Measurements from ENCODE around the gene CDH12. TPM values are rescaled to one million over a fixed set of nuclear protein-coding genes. Genes with fewer than 3 reads are reported as not detected.
"Not testable (repeated sequence)": the region's sequence is repeated elsewhere in the genome, so short reads cannot be mapped to it uniquely, and the experiment has no call there.

Gene CDH12
- total RNA-seq, 4 donors from 2014 or later = not detected

DNA sequence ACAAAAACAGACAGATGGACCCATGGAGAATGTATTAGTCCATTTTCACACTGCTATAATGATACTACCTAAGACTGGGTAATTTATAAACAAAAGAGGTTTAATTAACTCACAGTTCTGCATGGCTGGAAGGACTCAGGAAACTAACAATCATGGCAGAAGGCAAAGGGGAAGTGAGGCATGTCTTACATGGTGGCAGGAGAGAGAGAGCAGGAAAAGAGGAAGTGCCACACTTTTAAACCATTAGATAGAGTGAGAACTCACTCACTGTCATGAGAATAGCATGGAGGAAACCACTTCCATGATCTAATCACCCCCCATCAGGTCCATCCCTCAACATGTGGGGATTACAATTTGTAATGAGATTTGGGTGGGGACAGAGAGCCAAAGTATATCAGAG is 808.9 kb downstream of the CDH12 start:
- intact Hi-C loops (cut with DNase I) = no loop called here
- no peak for DNase-seq
- Histone ChIP-seq H3K27ac (no peak overlapping the region), H3K36me3 (no peaks in the 10 kb centered on the region), H3K27me3 (no peaks in the 10 kb centered on the region), H3K9me3 (no peaks in the 10 kb centered on the region), H3K4me1 (no peaks in the 10 kb centered on the region), H3K4me3 (replicated peaks in 1 of 3) (no peak overlapping the region)
- no peak for TF ChIP-seq POLR2A (IDR thresholded peaks at IDR 0.05)
- TF ChIP-seq, protein P1, sequence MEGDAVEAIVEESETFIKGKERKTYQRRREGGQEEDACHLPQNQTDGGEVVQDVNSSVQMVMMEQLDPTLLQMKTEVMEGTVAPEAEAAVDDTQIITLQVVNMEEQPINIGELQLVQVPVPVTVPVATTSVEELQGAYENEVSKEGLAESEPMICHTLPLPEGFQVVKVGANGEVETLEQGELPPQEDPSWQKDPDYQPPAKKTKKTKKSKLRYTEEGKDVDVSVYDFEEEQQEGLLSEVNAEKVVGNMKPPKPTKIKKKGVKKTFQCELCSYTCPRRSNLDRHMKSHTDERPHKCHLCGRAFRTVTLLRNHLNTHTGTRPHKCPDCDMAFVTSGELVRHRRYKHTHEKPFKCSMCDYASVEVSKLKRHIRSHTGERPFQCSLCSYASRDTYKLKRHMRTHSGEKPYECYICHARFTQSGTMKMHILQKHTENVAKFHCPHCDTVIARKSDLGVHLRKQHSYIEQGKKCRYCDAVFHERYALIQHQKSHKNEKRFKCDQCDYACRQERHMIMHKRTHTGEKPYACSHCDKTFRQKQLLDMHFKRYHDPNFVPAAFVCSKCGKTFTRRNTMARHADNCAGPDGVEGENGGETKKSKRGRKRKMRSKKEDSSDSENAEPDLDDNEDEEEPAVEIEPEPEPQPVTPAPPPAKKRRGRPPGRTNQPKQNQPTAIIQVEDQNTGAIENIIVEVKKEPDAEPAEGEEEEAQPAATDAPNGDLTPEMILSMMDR (IDR thresholded peaks at IDR 0.05) = no peak

DNA sequence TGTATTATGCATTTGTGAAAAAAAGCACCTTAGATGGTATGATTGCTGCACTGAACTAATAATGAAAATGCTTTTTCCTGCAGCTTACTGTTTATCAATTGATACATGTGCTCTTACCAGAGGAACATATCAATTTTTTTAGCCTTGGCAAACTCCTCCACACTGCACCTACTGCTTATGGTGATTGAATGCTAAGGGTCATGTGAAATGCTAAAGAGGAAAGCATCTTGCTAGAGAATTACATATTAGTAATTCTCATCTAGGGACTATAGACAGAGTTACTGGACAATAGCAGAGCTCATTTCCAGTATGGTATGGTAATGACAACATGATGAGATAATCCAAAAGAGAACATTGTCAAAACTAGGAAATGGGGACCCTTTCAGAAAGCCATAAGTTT is 817.1 kb downstream of the CDH12 start:
- Histone ChIP-seq H3K4me1 (no peaks in the 10 kb centered on the region), H3K4me3 (replicated peaks in 1 of 3) (no peak overlapping the region), H3K9me3 (no peaks in the 10 kb centered on the region), H3K27me3 (no peaks in the 10 kb centered on the region), H3K27ac (no peak overlapping the region), H3K36me3 (no peaks in the 10 kb centered on the region)
- no peak for DNase-seq
- intact Hi-C loops (cut with DNase I) = no loop called here
- no peak for TF ChIP-seq POLR2A (IDR thresholded peaks at IDR 0.05)
- TF ChIP-seq, protein P1 (IDR thresholded peaks at IDR 0.05) = no peak

DNA sequence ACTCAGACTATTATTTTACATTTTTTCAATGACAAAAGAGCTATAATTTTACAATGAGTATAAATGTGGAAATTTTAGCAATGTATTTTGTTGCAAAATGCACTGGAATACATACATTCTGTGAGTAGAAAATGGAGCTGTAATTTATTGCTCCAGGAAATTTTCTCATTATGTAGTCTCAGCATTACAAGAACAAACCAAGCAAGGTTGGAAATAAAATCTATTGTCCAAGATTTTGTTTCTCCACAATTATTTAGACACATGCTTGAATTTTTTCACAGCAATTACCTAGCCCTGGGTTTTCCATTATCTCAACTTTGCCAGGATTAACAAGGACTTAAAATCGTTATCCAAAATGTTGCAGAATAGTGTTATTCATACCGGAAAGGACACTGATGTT is 820.1 kb downstream of the CDH12 start:
- no peak for TF ChIP-seq POLR2A (IDR thresholded peaks at IDR 0.05)
- TF ChIP-seq, protein P1 (IDR thresholded peaks at IDR 0.05) = no peak
- no peaks in the 10 kb centered on the region for H3K4me1 ChIP-seq
- intact Hi-C loops (cut with DNase I) = no loop called here
- 65 to 84% methylated on average over 2 of the region's 2 CpGs for WGBS, 2 donors
- no peaks in the 10 kb centered on the region for H3K9me3 ChIP-seq
- H3K27ac ChIP-seq = no peak overlapping the region
- DNase-seq = no peak
- H3K27me3 ChIP-seq = no peaks in the 10 kb centered on the region
- H3K36me3 ChIP-seq = no peaks in the 10 kb centered on the region
- no peak overlapping the region for H3K4me3 ChIP-seq (replicated peaks in 1 of 3)

DNA sequence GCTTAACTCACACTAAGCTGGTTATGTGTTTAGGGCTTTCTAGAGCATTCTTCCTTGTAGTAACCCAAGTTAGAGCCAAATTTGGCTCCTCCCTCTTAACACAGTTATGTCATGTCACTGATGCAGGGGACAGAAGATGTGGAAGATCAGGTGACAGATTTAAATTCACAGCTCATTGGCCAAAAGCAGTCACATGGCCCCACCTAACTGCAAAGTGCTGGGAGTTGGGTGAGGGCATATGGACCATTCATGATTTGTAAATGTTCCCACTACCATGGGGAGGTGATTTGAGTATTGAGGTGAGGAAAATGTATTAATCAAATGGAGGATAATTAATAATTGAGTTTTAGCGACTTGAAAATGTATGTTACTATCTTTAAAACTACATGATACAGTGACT is 829.4 kb downstream of the CDH12 start:
- TF ChIP-seq, protein P1 (IDR thresholded peaks at IDR 0.05) = no peak
- no peak for TF ChIP-seq POLR2A (IDR thresholded peaks at IDR 0.05)
- Histone ChIP-seq H3K36me3 (no peaks in the 10 kb centered on the region), H3K4me3 (replicated peaks in 1 of 3) (no peak overlapping the region), H3K27me3 (no peaks in the 10 kb centered on the region), H3K4me1 (no peaks in the 10 kb centered on the region), H3K27ac (no peak overlapping the region), H3K9me3 (no peaks in the 10 kb centered on the region)
- intact Hi-C loops (cut with DNase I) = no loop called here
- no peak for DNase-seq
- WGBS, 2 donors = 78 to 80% methylated on average over 1 of the region's 1 CpG

GRCh38 chr5:22012893-22013292 is 840.3 kb downstream of the CDH12 start:
- DNase-seq; H3K27me3 ChIP-seq; H3K36me3 ChIP-seq; H3K4me3 ChIP-seq (replicated peaks in 1 of 3); intact Hi-C loops (cut with DNase I); H3K27ac ChIP-seq; H3K9me3 ChIP-seq; H3K4me1 ChIP-seq: not testable (repeated sequence)
- 67 to 78% methylated on average over 3 of the region's 3 CpGs for WGBS, 2 donors

DNA sequence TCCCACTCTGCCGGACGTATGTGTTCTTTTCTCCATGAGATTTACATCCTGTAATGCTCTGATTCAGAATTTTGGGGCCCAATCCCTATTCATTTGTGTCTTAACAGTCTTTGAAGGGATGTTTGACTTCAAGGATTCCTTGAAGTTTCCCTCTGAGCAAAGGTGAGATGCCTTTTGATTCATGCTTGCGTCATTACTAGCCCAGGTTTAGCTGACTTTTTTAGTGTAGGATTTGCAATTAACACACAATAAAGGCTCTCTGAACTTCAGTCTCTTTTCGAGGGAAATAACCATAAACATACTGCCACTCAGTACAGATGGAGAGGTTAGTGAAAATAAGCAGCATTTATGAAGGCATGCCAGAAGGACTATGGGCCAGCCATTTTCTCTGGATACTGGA is 842.3 kb downstream of the CDH12 start:
- H3K36me3 ChIP-seq; H3K27ac ChIP-seq; DNase-seq; H3K27me3 ChIP-seq; H3K4me3 ChIP-seq (replicated peaks in 1 of 3); intact Hi-C loops (cut with DNase I); H3K4me1 ChIP-seq; H3K9me3 ChIP-seq: not testable (repeated sequence)
- 70 to 77% methylated on average over 4 of the region's 4 CpGs for WGBS, 2 donors

GRCh38 chr5:22001097-22001496 is 852.0 kb downstream of the CDH12 start:
- H3K4me3 ChIP-seq (replicated peaks in 1 of 3); H3K27me3 ChIP-seq; H3K4me1 ChIP-seq; H3K36me3 ChIP-seq; H3K9me3 ChIP-seq; DNase-seq; H3K27ac ChIP-seq; intact Hi-C loops (cut with DNase I): not testable (repeated sequence)
- WGBS, 2 donors = 89 to 92% methylated on average over 2 of the region's 2 CpGs

DNA sequence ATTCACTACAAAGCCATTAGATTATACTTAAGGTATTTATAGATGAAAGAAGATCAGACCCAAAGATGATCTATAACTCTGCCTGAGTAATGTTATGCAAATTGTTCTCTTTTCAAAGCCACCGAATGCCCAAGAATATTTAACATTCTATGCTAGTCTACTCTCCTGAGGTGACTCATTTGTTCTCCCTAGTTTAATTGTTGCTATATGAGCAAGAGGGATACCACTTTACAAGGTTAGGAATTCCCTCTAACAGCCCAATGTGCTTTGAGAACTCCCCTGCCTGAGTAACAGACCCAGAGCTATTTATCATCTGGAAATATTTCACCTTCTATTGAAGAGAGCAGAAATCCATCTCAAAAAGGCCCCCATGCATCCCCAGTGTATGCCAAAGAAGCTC is 867.3 kb downstream of the CDH12 start:
- H3K9me3 ChIP-seq; DNase-seq; H3K27me3 ChIP-seq; H3K4me3 ChIP-seq (replicated peaks in 1 of 3); intact Hi-C loops (cut with DNase I); H3K27ac ChIP-seq; H3K4me1 ChIP-seq; H3K36me3 ChIP-seq: not testable (repeated sequence)
- WGBS, 2 donors = 68 to 87% methylated on average over 1 of the region's 1 CpG

DNA sequence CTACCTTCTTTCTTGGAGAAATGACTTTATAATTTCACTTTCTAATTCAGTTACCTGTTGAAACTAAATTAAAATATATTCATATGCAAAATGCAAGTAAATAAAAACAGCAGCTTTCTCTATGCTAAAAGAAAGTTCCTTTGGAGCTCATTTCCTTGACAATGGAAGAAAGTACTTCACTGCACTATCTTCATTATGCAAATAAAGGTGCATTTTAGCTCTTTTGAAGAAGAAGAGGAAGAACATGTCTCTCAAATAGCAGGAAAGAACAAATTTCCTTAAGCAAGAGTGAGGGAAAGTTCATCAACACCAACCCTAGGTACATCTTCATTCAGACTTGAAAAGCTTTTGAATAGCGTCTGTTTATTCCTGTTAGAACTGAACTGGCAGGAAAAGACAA is 901.6 kb downstream of the CDH12 start:
- H3K27ac ChIP-seq; H3K4me3 ChIP-seq (replicated peaks in 1 of 3); intact Hi-C loops (cut with DNase I); H3K36me3 ChIP-seq; H3K4me1 ChIP-seq; DNase-seq; H3K27me3 ChIP-seq; H3K9me3 ChIP-seq: not testable (repeated sequence)
- WGBS, 2 donors = 68 to 88% methylated on average over 1 of the region's 1 CpG

All from thyroid gland (tissue), 4 donors.